Gastrocnemius medialis (tissue), 4 donors: ENCODE measurements around the gene EPS8. TPM values are rescaled to one million over a fixed set of nuclear protein-coding genes. Genes with fewer than 3 reads are reported as not detected.

ENCODE experiments used
- ATAC-seq, 2 donors: fragments of 150-250 bp; one replicate each; pipeline ENCODE4 v1.9.1; 2016
- DNase-seq, 2 donors: peaks; one replicate each; pipeline ENCODE4 v3.0.0-alpha.2; 2019
- H3K27ac ChIP-seq, 4 donors: fragments of 200-600 bp; sonication (generic); 1 replicate in 1 of 4; 2 replicates in 3 of 4; pipeline ENCODE4 v1.5.1; 2016 to 2018; ENCODE audit warnings: mild to moderate bottlenecking in 2 of 4, moderate library complexity in 1 of 4
- H3K27me3 ChIP-seq, 3 donors: fragments of 200-600 bp; sonication (generic) in 2 of 3; 1 replicate in 1 of 3; 2 replicates in 2 of 3; pipeline versions ENCODE4 v1.5.1 to v1.6.0; 2016 to 2019; ENCODE audit warnings: mild to moderate bottlenecking in 1 of 3, moderate library complexity in 1 of 3
- H3K36me3 ChIP-seq, 2 donors: fragments of 200-600 bp; sonication (generic) in 1 of 2; one replicate each; pipeline ENCODE4 v1.5.1; 2017 to 2018
- H3K4me1 ChIP-seq, 2 donors: fragments of 200-600 bp; sonication (generic) in 1 of 2; one replicate each; pipeline ENCODE4 v1.5.1; 2016 to 2017; ENCODE audit warnings: mild to moderate bottlenecking in 2 of 2
- H3K4me3 ChIP-seq, 4 donors: fragments of 200-600 bp; sonication (generic) in 3 of 4; 1 replicate in 1 of 4; 2 replicates in 3 of 4; pipeline ENCODE4 v1.5.1; 2016 to 2019; ENCODE audit warnings: mild to moderate bottlenecking in 2 of 4
- H3K9me3 ChIP-seq, 3 donors: fragments of 200-600 bp; sonication (generic) in 2 of 3; 1 replicate in 1 of 3; 2 replicates in 2 of 3; pipeline ENCODE4 v1.5.1; 2016 to 2019
- POLR2A ChIP-seq, 2 donors: fragments of 450-650 bp; IDR thresholded peaks; one replicate each; pipeline ENCODE4 v1.6.1; 2017; ENCODE audit warnings: antibody characterized with exemption in 2 of 2, mild to moderate bottlenecking in 2 of 2, moderate library complexity in 2 of 2
- in situ Hi-C, 4 donors: fragments of 200-750 bp; cut with MboI; loops; one replicate each; pipeline versions ENCODE4 v1.15.0 to v1.8.0; 2017; ENCODE audit warnings: low sequenced_read_pairs in 4 of 4
- intact Hi-C: fragments of 100-400 bp; cut with DNase I; formaldehyde crosslinking; loops from one replicate; pipeline ENCODE4 v1.15.1; 2023; ENCODE audit warnings: low total_unique reads
- total RNA-seq, 4 donors: library from RNA; depleted of rRNA; stranded (reverse); fragments of >200 nt; gene quantifications; one replicate each; pipeline versions ENCODE4 v1.1.0 to v1.2.3, GENCODE V29; 2016
- TF ChIP-seq, protein P1 (sequence below), 5 experiments: fragments of 450-650 bp in 3 of 5; fragments of 200-600 bp in 2 of 5; sonication (generic) in 2 of 5; IDR thresholded peaks in 4 of 5; conservative IDR thresholded peaks in 1 of 5; 1 replicate in 4 of 5; 2 replicates in 1 of 5; pipeline ENCODE4 v1.5.1; 2016 to 2019; ENCODE audit warnings: antibody characterized with exemption in 5 of 5, mild to moderate bottlenecking in 3 of 5, moderate library complexity in 3 of 5

The EPS8 gene
- total RNA-seq, 4 donors from 2014 or later = 26.8 to 48.4 (median 32.0) TPM

DNA sequence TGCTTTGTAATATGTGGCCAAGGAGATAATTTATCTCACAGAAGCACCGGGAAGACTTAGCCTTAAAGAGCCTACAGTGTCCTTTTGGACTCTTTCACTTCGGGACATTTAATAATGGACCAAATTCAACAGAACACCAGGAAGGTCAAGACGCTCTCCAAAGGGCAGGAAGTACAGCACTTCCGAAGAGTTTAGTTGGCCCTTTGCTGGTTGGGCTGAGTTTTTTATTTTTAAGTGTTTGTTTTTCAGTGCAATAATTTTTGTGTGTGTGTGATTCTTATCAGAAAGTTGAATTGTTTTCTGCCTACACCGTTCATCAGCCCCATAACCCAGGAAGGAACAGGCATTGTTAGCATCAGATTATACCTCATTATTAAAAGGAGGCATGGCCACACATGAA lies 193.0 kb downstream of the EPS8 start:
- Histone ChIP-seq H3K4me3 (no peak overlapping the region), H3K9me3 (no peaks in the 10 kb centered on the region), H3K27me3 (no peaks in the 10 kb centered on the region), H3K27ac (peak overlapping the region in 3 of 4 donors; percentile 0 to 13 (median 2)), H3K4me1 (peaks cover 4 to 11% of the 10 kb centered on the region in 2 donors), H3K36me3 (no peaks in the 10 kb centered on the region)
- in situ Hi-C loops (loop anchor here in 3 of 4 donors (5.0 kb wide), 1 partner anchor 256 kb away; no protein-coding TSS in a partner anchor), intact Hi-C loops (no loop called here)
- no peak for DNase-seq
- ATAC-seq = no peak
- TF ChIP-seq POLR2A (IDR thresholded peaks at IDR 0.05) = no peak
- TF ChIP-seq, protein P1, sequence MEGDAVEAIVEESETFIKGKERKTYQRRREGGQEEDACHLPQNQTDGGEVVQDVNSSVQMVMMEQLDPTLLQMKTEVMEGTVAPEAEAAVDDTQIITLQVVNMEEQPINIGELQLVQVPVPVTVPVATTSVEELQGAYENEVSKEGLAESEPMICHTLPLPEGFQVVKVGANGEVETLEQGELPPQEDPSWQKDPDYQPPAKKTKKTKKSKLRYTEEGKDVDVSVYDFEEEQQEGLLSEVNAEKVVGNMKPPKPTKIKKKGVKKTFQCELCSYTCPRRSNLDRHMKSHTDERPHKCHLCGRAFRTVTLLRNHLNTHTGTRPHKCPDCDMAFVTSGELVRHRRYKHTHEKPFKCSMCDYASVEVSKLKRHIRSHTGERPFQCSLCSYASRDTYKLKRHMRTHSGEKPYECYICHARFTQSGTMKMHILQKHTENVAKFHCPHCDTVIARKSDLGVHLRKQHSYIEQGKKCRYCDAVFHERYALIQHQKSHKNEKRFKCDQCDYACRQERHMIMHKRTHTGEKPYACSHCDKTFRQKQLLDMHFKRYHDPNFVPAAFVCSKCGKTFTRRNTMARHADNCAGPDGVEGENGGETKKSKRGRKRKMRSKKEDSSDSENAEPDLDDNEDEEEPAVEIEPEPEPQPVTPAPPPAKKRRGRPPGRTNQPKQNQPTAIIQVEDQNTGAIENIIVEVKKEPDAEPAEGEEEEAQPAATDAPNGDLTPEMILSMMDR (IDR thresholded peaks at IDR 0.05 in 4 of 5, conservative IDR thresholded peaks at IDR 0.05 in 1 of 5) = no peak

DNA sequence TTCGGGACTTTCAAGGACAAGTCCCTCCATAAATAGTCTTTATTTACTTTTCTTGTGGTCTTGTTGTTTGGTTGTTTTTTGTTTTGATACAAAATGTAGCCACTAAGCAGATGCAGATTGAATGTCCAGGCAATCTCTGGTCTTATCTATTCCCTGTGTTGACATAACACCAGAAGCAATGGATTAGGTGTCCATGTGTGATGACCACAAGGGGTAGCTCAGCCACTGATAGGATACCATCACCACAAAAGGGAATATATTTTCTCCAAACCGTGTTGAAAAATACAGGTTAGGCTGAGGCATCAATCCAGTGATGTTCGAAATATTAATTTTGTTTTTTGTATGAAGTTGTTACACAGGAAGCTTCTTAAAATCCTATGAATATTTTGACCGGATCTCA lies 196.3 kb downstream of the EPS8 start:
- H3K27me3 ChIP-seq = no peaks in the 10 kb centered on the region
- H3K27ac ChIP-seq = no peak overlapping the region
- no peak overlapping the region for H3K4me3 ChIP-seq
- intact Hi-C loops (loop anchor here (5.0 kb wide), 2 partner anchors 179 to 194 kb away; partner anchors contain the start of gene EPS8), in situ Hi-C loops (no loop called here)
- no peaks in the 10 kb centered on the region for H3K4me1 ChIP-seq
- H3K36me3 ChIP-seq = no peaks in the 10 kb centered on the region
- no peaks in the 10 kb centered on the region for H3K9me3 ChIP-seq
- TF ChIP-seq, protein P1 (IDR thresholded peaks at IDR 0.05 in 4 of 5, conservative IDR thresholded peaks at IDR 0.05 in 1 of 5) = no peak
- TF ChIP-seq POLR2A (IDR thresholded peaks at IDR 0.05) = no peak
- no peak for DNase-seq
- no peak for ATAC-seq

GRCh38 chr12:15591811-15592210 lies 197.4 kb downstream of the EPS8 start:
- H3K4me1 ChIP-seq = no peaks in the 10 kb centered on the region
- H3K4me3 ChIP-seq = no peak overlapping the region
- peak overlapping the region in 1 of 4 donors; percentile 29 for H3K27ac ChIP-seq
- no peaks in the 10 kb centered on the region for H3K36me3 ChIP-seq
- in situ Hi-C loops = no loop called here
- TF ChIP-seq, protein P1 (IDR thresholded peaks at IDR 0.05 in 4 of 5, conservative IDR thresholded peaks at IDR 0.05 in 1 of 5) = no peak
- TF ChIP-seq POLR2A (IDR thresholded peaks at IDR 0.05) = no peak
- no peaks in the 10 kb centered on the region for H3K27me3 ChIP-seq
- DNase-seq (no peak), ATAC-seq (no peak)
- intact Hi-C loops = loop anchor here (5.0 kb wide), 2 partner anchors 180 to 195 kb away; partner anchors contain the start of gene EPS8
- H3K9me3 ChIP-seq = no peaks in the 10 kb centered on the region

DNA sequence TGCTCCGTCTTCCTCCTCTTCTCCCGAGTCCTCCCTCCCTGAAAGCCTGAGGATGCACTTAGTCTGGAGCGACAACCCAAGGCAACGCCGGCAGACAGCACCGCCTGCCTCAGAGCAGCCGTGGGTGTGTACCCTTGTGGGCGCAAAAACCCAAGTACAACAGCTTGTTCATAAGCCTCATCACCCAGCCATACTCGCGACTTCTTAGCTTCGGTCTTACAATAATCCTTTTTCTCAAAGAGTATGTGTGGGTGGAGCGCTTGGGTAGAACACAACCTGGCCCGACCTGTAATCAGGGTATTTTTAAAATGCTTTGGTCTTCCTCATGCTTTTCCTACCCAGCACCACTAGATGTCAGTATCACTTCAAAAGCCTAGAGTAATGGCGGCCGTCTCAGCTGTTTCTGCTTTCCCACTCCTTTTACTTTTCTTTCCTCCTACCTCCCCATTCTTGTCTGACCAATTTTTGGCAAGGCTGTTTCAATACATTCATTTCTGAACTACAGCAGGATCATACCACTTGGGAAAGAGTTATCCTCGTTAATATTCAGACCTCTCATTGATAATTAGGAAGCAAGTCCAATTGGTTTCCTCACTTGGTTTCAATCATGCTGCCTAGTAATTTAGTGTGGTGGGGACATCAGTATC lies 198.9 kb downstream of the EPS8 start:
- ATAC-seq = peak; percentile 94 to 95
- intact Hi-C loops = loop anchor here (1.0 to 5.0 kb wide), 3 partner anchors 182 to 266 kb away; partner anchors contain the start of gene EPS8
- Histone ChIP-seq H3K27me3 (no peaks in the 10 kb centered on the region), H3K36me3 (no peaks in the 10 kb centered on the region), H3K4me3 (peak overlapping the region; percentile 9 to 46 (median 32)), H3K4me1 (no peaks in the 10 kb centered on the region), H3K9me3 (no peaks in the 10 kb centered on the region), H3K27ac (peak overlapping the region in 2 of 4 donors; percentile 18 to 41)
- TF ChIP-seq POLR2A (IDR thresholded peaks at IDR 0.05) = no peak
- TF ChIP-seq, protein P1 (IDR thresholded peaks at IDR 0.05 in 4 of 5, conservative IDR thresholded peaks at IDR 0.05 in 1 of 5) = peak; percentile 73 to 92 (median 83)
- in situ Hi-C loops = no loop called here
- DNase-seq = peak; percentile 8 to 31
